ENCODE measurements around the gene SLC6A8.

The SLC6A8 gene

DNA sequence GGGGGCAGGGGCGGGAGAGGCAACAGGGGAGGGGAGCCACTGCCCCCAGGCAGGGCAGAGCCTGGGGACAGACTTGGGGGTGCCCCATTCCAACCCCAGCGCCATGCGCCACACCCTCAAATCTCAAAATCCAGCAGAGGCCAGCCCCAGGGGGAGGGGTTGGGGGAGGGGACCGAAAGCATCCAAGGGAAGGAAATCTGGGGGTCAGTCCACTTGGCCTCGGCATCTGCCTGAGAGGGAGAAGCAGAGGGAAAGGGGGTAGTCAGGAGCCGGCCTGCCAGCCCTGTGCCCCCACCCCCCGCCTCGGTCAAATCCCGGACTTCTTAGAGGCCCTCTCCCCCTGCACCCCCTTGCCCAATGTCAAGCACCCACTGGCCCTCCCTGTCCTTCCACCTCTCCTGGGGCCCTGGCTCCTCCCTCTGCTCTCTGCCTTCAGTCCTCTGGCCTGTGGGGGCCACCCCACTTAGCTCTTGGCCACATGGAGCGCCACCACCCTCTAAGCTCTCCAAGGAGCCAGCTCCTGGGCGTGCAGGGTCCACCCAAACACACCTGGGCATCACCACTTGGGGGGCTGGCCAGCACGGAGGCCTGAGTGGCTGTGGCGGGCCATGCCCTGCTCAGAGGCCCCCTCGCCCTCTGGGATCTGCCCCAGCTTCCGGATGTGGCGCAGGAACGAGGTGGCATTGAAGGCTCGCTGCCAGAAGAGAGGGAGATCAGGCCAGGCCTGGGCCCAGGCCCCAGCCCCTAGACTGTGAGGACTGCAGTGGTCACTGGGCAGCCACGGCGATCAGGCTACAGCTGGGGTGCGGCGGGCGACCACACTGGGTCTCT lies 17.6 kb upstream of the SLC6A8 start:
- Histone ChIP-seq H3K4me1 (ENCODE audit: low read length) (peaks cover 8% of the 10 kb centered on the region), H3K9ac (ENCODE audit: low read length) (no peak overlapping the region), H3K27ac (ENCODE audit: low read length) (no peak overlapping the region), H2AFZ (ENCODE audit: low read depth, low read length) (no peak overlapping the region), H3K9me3 (ENCODE audit: insufficient read depth, low read length) (no peaks in the 10 kb centered on the region), H3K79me2 (ENCODE audit: low read length) (no peaks in the 10 kb centered on the region), H3K4me2 (ENCODE audit: low read length) (no peak overlapping the region), H3K4me3 (ENCODE audit: low read length) (no peak overlapping the region), H3K27me3 (ENCODE audit: low read depth, low read length) (no peaks in the 10 kb centered on the region), H3K36me3 (replicated peaks; ENCODE audit: low read depth, low read length) (no peaks in the 10 kb centered on the region), H4K20me1 (ENCODE audit: insufficient read depth, low read length) (no peaks in the 10 kb centered on the region)
- no peak for TF ChIP-seq EZH2phosphoT487 (IDR thresholded peaks at IDR 0.05; ENCODE audit: low read depth)

DNA sequence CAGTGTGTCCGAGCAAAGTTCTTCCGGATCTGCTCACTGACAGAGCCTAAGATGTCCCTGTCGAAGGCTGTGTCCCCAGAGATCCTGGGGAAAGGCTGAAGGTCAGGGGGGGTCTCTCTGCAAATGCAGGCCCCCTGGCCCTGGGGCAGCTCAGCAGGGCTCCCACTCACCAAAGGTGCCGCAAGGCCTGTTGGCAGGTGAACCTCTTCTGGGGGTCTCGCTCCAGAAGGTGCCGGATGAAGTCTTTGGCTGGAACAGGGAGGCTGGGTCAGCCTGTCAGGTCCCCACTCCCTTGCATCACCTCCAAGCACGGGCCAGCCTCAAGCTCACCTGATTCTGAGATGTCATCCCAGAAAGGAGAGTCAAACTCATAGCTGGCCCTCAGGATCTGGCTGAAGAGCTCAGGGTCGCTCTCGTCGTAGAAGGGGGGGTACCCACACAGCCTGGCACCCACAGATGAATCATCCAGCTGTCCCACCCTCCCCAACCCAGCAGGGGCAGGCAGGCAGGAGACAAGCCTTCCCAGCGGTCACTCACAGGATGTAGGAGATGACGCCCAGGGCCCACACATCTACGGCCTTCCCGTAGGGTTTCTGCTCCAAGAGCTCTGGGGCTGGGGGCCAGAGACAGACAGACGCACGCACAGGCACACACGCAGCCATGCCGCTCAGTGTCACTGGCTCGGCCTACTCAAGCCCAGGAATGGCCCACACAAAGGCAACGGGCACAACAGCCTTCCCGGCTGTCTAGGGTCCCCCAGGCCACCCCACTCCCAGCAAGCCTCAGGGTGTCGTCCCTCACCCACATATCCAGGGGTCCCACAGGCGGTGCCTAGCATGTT lies 16.8 kb upstream of the SLC6A8 start:
- no peak overlapping the region for H3K9ac ChIP-seq (ENCODE audit: low read length)
- no peak overlapping the region for H3K4me3 ChIP-seq (ENCODE audit: low read length)
- no peaks in the 10 kb centered on the region for H3K36me3 ChIP-seq (replicated peaks; ENCODE audit: low read depth, low read length)
- H3K27ac ChIP-seq (ENCODE audit: low read length): no peak overlapping the region
- no peaks in the 10 kb centered on the region for H3K9me3 ChIP-seq (ENCODE audit: insufficient read depth, low read length)
- H2AFZ ChIP-seq (ENCODE audit: low read depth, low read length): no peak overlapping the region
- TF ChIP-seq EZH2phosphoT487 (IDR thresholded peaks at IDR 0.05; ENCODE audit: low read depth): no peak
- TF ChIP-seq, protein P1, sequence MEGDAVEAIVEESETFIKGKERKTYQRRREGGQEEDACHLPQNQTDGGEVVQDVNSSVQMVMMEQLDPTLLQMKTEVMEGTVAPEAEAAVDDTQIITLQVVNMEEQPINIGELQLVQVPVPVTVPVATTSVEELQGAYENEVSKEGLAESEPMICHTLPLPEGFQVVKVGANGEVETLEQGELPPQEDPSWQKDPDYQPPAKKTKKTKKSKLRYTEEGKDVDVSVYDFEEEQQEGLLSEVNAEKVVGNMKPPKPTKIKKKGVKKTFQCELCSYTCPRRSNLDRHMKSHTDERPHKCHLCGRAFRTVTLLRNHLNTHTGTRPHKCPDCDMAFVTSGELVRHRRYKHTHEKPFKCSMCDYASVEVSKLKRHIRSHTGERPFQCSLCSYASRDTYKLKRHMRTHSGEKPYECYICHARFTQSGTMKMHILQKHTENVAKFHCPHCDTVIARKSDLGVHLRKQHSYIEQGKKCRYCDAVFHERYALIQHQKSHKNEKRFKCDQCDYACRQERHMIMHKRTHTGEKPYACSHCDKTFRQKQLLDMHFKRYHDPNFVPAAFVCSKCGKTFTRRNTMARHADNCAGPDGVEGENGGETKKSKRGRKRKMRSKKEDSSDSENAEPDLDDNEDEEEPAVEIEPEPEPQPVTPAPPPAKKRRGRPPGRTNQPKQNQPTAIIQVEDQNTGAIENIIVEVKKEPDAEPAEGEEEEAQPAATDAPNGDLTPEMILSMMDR (IDR thresholded peaks at IDR 0.05; ENCODE audit: low read depth, low read length): no peak
- no peaks in the 10 kb centered on the region for H3K79me2 ChIP-seq (ENCODE audit: low read length)
- H3K4me2 ChIP-seq (ENCODE audit: low read length): no peak overlapping the region
- H4K20me1 ChIP-seq (ENCODE audit: insufficient read depth, low read length): no peaks in the 10 kb centered on the region
- H3K27me3 ChIP-seq (ENCODE audit: low read depth, low read length): no peaks in the 10 kb centered on the region
- peaks cover 8% of the 10 kb centered on the region for H3K4me1 ChIP-seq (ENCODE audit: low read length)

DNA sequence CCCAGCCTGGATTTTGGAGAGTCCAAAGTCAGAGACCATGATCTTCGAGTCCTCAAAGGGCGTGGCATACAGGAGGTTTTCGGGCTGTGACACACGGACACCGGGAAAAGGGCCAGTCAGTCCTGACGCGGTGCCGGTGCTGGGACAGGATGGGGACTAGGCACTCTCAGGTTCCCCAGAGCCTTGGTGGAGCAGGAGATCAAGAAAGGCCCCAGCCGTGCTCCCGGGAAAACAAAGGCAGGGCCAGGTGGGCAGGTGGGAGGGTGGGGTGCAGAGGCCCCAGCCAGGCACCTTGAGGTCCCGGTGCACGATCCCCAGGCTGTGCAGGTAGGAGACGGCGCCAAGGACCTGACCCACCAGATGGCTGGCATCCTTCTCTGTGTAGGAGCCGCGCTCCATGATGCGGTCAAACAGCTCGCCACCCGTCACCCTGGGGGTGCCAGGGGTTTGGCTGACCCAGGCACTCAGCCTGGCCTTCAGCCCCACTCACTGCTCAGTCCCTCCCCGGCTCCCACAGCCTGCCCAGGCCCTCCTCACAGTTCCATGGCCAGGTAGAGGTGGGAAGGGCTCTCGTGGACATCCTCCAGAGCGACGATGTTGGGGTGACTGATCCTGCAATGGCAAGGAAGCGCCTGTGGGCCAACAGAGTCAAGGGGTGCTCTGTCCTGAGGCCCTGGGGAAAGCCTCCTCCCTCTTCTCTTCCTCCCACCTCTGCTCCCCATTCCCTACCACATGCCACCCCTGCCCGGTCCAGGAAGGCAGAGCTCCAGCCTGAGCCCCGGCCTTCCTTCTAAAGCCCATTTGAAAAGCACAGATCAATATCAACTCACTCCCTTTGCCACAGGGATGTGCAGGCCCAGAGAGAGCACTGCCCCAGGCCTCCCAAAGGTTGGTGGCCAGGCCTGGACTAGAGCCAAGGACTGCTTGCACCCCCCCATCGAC lies 15.9 kb upstream of the SLC6A8 start:
- no peaks in the 10 kb centered on the region for H3K27me3 ChIP-seq (ENCODE audit: low read depth, low read length)
- H3K9ac ChIP-seq (ENCODE audit: low read length): no peak overlapping the region
- no peak overlapping the region for H3K4me3 ChIP-seq (ENCODE audit: low read length)
- H3K27ac ChIP-seq (ENCODE audit: low read length): no peak overlapping the region
- H3K4me2 ChIP-seq (ENCODE audit: low read length): no peak overlapping the region
- H3K4me1 ChIP-seq (ENCODE audit: low read length): peaks cover 8% of the 10 kb centered on the region
- no peaks in the 10 kb centered on the region for H3K36me3 ChIP-seq (replicated peaks; ENCODE audit: low read depth, low read length)
- no peak overlapping the region for H2AFZ ChIP-seq (ENCODE audit: low read depth, low read length)
- H4K20me1 ChIP-seq (ENCODE audit: insufficient read depth, low read length): no peaks in the 10 kb centered on the region
- no peaks in the 10 kb centered on the region for H3K9me3 ChIP-seq (ENCODE audit: insufficient read depth, low read length)
- TF ChIP-seq, protein P1 (IDR thresholded peaks at IDR 0.05; ENCODE audit: low read depth, low read length): no peak
- TF ChIP-seq EZH2phosphoT487 (IDR thresholded peaks at IDR 0.05; ENCODE audit: low read depth): no peak
- H3K79me2 ChIP-seq (ENCODE audit: low read length): no peaks in the 10 kb centered on the region

DNA sequence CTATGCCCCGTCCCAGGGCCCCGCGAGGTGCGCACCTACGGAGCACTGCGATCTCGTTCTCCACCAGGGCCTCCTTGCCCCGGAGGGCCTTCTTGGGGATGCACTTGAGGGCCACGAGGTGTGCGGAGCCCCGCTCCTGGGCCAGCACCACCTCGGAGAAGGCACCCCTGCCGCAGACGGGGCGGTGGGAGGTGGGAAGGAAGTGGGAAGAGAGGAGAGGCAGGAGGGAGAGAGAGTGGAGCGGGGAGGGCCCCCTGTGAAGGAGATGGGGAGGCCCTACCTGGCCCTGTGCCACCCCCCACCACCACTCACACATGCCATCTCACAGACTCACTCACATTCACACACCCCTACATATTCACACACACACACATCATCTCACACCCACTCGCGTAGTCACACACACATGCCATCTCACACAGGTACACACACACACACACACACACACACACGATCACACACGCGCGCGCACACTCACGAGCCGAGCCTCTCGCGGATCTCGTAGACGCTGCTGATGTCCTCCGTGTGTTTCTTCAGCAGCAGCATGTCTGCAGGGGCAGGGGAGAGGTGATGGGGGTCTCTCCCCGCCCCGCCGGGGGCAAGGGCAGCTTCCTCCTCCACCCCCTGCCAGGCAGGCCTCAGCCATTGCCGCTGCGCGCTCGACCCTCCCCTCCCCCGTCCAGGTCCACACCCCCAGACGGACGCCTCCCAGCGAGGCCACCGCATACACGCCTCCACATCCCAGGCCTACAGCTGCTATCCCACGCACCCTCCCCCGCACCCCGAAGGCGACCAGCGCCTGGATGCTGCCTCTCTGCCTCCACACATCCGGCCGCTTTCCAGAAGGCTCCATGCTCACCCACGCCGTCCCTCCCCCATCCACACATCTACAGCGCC lies 14.9 kb upstream of the SLC6A8 start:
- no peaks in the 10 kb centered on the region for H3K79me2 ChIP-seq (ENCODE audit: low read length)
- H2AFZ ChIP-seq (ENCODE audit: low read depth, low read length): no peak overlapping the region
- peaks cover 3% of the 10 kb centered on the region; the same call in 1 of the 2 replicates for H3K4me1 ChIP-seq (ENCODE audit: low read length)
- H3K4me2 ChIP-seq (ENCODE audit: low read length): no peak overlapping the region
- no peak overlapping the region for H3K27ac ChIP-seq (ENCODE audit: low read length)
- TF ChIP-seq, protein P1 (IDR thresholded peaks at IDR 0.05; ENCODE audit: low read depth, low read length): no peak
- TF ChIP-seq EZH2phosphoT487 (IDR thresholded peaks at IDR 0.05; ENCODE audit: low read depth): no peak
- H3K4me3 ChIP-seq (ENCODE audit: low read length): no peak overlapping the region
- H3K36me3 ChIP-seq (replicated peaks; ENCODE audit: low read depth, low read length): no peaks in the 10 kb centered on the region
- H4K20me1 ChIP-seq (ENCODE audit: insufficient read depth, low read length): no peaks in the 10 kb centered on the region
- no peaks in the 10 kb centered on the region for H3K9me3 ChIP-seq (ENCODE audit: insufficient read depth, low read length)
- no peaks in the 10 kb centered on the region for H3K27me3 ChIP-seq (ENCODE audit: low read depth, low read length)
- no peak overlapping the region for H3K9ac ChIP-seq (ENCODE audit: low read length)

Data from OCI-LY3 (cell line).